HG03460 (cell line): ENCODE measurements around the gene UEVLD.
"Not testable (repeated sequence)": the region's sequence is repeated elsewhere in the genome, so short reads cannot be mapped to it uniquely, and the experiment has no call there.

Experiments used
- ATAC-seq: cut with Tn5 transposase; IDR thresholded peaks from one replicate; pipeline ENCODE4 v1.9.1; 2021; ENCODE audit not compliant: unreplicated experiment

The UEVLD gene

DNA sequence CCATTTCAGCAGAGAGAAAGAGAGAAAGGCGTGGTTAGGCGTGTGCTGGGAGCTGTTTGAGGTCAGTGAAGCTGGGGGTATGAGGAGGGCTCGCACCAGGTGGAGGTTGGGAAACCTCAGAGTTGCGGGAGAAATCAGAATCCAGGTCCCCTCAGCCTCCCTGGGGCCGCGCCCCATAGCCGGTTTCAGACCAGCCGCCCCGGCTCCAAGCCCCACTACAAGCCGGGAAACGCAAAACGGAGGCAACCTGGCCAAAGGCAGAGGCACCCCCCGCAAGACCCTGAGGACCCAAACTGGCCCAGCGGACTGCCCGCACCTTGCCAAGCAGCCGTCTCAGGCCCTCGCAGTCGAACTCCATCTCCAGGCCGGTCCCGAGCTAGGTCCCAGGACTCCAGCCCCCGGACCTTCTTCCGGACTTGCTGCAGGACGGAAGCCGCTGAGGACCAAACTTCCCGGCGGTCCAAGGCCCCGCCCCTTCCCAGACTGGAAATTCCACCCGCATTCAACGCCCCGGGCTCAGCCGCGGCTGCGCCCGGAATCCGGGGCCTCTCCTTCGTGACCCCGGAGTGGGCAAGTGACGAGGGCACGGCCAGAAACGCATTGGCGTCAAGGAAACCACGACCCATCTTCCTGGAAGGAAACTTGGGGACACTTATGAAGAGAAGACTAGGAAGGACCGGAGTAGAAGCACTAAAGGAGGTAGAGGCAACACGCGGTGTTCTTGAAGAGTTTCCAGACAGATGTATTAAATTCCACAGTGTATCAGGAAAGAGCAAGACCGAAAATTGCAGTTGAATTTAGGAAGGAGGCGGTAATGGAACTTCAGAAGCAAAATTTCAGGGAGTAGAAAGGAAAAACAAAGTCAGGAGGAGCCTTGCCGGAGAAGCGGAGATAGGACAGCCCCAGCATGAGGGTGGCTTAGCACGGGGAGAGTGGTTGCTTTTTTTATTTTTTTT is at the start of gene UEVLD:
TSS of gene UEVLD (minus strand) at position 438 of the 956 bp plus-strand sequence. CDS start at position 358, 80 bp downstream.
- peak; percentile 53 for ATAC-seq

DNA sequence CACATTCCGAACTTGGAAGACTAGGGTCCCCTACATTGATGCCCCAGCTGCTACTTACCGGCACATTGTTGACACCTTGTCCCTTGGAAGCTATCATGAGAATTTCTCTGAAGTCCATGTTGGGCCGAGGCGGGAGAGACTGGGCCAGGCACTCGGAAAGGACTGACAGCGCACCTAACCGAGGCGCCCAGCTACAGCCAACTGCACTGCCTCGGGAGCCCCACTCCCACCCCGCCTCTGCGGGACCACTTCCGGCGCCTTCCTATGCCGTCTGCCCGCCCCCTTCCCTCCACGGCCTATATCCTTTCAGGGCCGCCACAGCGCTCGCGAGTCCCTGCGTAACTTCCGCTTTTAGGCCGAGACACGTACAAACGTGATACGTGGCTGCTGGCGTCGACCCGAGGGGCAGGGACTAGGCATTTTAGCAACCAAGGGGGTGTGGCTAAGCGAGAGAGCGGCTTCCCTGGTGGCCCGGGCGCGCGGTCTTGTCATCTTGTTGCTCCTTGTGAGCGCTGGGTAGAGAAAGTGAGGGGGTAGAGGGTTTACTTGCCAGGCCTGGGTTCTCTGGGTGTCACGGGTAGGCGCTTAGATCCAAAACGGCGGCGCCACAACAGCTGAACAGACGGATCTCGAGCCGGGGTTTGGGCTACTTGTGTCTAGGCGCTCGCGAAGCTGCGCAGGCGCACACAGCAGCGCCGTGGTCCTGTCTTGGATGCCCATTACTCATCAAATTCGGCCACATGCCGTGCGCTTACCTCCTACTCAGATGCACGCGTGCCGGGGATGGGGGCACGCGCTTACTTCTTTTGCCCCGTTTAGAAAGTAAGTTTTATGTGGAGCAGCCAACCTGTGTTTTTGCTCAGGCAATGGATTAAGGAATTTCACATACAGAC is 45.9 kb upstream of the UEVLD start, which contains the start of gene SPTY2D1:
TSS of gene SPTY2D1 (minus strand) at position 203 of the 893 bp plus-strand sequence. CDS start at position 118, 85 bp downstream.
- peak; percentile 94 for ATAC-seq

DNA sequence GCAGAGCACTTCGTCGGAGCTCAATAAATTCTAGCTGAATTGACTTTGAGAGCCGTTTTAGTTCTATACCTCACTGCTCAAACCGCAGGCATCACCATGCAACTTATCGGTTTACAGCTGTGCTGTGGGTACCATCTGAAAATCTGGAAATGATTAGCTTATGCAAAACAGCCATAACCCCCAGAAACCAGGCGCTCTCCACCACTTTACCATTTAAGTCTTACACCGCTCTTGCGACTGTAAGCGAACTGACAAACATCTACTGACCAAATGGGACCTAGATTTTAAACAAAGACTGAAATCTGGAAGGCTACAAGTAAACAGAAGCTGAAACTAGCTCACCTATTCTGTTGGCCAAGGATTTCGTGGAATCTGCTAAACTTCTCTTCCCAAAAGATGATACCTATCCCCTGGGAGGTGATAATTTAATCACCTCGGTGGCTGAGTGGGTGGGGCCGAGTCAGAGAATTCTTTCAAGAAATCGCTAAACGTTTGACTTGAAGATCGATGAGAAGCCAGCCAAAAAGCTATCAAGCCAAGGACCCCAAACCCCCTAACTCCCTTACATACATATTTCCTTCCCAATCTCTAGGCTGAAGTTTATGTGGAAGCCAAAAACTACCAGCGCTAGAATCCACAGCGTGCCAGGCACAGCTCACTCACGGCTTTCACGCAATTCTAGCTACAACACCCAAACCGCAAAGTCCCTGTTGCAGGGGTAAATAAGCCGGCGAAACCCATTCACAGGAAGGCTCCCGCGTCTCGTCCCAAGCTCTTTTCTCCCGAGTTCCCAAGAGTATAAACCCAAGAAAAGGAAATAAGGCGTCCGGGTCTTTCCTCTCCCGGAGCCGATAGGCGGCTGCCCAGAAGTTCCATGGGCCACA is 45.0 kb upstream of the UEVLD start:
- ATAC-seq, result peak; percentile 62

DNA sequence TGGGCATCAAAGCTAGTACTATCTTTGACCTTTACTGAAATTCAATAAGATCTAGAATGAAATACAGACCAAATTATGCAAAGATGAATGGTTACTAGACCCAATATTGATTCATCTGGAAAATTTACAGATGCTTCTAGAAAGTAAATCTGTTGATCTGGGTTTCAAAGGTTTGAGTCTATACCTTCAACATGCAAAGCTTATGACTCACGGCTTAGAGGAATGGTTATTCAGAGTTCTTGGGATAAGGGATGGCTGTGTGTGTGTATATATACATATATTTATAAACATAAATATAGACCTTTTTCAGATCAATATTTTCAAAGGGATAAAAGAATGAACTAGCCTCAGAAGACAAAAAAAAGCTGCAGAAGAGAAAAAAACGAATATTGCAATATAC is 44.3 kb upstream of the UEVLD start:
- no peak for ATAC-seq

DNA sequence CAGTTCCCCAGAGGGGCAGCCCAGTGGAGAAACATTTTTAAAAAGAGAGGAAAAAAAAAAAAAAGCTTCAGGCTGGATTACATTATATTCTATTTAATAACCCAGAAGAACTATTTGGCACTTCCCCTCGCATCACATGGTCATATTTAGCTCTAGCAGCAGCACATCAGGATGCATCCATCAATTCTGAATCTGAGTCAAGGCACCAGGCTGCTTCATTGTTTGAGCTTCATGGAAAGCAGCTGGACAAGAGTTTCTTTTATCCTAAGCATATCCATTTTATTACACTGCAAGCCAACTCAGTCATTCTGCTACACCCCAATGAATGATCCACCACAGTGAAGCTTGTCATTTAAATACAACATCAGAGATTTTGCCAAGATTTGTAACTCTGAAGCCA is 35.6 kb upstream of the UEVLD start:
- no peak for ATAC-seq

DNA sequence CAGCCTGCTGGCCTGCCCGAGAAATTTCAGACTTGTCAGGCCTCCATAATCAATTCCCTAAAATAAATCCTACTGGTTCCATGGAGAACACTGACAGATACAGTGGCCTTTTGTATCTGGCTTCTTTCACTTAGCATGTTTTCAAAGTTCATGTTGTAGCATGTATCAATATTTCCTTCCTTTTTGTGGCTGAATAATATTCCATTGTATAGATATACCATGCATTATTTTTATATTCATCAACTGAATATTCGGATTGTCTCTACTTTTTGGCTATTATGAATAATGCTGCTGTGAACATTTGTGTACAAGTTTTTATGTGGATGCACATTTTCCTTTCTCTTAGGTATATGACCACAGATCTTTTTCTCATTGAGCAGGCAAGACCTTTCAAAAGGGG is 35.2 kb upstream of the UEVLD start:
- no peak for ATAC-seq

DNA sequence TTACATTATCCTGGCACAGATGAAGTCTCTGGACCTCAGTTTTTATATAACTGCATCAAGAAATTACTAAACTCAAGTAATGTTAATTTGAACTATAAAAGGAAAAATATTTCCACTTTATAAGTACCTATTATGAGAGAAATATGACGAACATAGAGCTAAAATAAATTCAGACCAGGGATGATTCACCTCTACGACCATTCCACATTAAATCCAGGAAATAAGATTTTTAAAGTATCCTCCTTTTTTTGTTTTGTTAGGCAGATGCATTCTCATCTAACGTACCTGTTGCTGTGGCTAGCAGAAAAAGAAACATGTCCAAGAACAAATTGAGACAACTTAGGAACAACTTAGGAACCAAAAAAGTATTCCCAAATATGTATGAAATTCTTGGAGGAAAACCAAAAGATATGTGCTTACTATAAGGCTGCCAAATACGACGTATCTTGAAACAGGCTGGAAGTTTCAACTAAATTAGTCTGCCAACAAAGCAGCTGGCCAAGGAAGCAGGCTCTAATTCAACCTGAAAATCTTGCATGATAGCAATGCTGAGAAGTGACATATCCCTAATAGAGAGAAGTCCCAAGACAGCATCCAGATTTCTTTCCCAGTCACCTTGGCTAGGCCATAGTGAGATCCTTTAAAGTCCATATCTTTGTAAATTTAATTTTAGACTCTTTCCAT is 29.9 kb upstream of the UEVLD start:
- ATAC-seq, result no peak

DNA sequence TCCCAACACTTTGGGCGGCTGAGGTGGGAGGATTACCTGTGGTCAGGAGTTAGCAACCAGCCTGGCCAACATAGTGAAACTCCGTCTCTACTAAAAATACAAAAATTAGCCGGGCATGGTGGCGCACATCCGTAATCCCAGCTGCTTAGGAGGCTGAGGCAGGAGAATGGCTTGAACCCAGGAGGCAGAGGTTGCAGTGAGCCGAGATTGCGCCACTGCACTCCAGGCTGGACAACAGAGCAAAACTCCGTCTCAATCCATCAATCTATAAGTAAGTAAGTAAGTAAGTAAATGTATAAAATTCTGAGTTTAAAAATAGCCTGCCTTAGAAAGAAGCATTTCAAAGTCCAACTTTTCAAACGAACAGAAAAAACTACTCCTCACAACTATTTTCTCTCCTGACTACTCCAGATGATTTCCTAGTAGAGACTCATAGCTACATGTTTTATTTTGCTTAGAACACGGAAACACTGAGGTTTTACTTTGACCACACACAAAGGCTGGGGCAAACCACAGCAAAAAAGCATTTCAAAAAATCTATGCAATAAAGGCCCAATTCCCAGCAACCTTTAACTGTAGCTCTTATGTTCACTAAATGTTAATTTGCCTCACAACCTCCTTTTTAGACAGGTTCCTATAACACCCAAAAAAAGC is 29.3 kb upstream of the UEVLD start:
- ATAC-seq, result peak; percentile 36

DNA sequence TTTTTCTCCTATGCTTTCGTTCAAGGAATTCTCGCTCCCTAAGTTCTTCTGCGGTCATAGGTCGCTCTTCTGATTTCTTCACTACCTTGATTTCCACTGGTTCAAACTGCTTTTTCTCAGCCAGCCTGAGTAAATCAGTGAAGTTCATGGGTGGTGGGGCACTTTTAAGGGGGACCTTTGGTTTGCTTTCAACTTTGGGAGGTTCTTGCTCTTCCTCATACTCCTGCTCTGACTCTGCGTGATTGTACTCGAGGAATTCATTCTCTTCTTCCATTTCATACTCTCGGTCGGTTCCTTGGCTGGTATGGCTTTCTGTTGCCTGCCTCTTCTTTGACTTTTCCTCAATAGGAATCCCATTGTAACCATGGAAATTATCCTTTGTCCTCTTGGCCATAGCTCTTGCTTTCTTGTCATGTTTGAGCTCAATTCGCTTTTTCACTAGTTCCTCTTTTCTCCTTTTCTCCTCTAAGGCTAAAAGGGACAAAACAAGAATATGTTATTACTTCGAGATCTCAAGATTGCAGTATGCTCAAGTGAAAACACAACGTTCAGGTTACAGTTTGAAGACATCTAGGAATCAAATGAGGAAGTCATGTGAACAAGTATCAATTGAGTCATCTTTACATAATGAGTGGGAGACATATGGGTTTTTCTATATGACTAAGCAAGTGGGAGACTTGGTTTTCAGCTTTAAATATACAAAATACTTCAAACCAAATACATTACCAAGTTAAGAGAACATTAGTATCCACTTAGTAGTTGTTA is 27.3 kb upstream of the UEVLD start:
- ATAC-seq, result peak; percentile 93

DNA sequence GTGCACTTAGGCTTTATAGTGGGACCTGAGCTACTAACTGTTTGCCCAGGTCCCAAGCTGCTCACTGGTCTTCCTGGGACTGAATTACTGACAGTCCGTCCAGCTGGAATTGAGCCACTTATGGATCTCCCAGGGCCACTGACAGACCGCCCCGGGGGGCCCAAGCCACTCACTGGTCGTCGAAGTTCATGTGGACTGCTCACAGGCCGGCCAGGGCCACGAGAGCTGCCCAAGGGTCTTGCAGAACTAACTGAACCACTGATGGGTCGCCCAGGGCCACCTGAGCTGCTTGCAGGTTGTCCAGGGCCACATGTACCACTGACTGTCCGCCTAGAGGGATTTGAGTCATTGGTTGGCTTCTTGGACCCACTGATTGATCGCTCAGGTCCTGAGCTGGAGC is 26.1 kb upstream of the UEVLD start:
- no peak for ATAC-seq

DNA sequence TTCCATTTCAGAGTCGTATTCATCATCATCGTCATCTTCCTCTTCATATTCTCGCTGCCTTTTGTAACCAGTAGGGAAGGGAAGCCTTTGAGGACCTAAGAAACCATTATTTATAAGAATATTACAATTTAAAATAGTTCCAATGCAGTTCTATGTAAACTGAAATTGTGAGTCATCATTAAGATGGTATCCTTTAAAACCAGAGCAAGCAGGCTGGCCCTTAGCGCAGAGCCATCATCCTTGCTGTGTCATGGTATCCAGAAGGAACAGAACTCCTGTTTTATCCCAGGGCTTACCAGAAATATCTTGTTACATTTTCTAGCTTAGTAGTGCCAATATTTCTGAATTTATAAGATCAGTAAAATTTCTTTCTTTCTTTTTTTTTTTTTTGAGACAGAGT is 23.9 kb upstream of the UEVLD start:
- no peak for ATAC-seq

DNA sequence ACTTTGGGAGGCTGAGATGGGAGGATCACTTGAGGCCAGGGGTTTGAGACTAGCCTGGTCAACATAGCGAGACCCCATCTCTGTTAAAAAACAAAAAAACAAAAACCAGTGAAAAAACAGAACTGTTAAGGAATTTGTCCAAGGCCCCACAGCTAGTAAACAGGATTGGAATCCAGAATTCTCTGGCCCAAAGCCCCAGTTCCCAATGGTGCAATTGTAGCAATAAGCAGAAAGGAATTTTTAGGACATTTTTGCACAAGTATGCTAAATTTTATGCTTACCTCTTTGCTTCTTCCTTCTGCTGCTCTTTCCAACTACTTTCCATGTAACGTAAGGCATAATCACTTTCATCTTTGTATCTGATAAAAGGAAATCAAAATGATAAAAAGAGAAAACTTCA is 22.7 kb upstream of the UEVLD start:
- ATAC-seq, result no peak

DNA sequence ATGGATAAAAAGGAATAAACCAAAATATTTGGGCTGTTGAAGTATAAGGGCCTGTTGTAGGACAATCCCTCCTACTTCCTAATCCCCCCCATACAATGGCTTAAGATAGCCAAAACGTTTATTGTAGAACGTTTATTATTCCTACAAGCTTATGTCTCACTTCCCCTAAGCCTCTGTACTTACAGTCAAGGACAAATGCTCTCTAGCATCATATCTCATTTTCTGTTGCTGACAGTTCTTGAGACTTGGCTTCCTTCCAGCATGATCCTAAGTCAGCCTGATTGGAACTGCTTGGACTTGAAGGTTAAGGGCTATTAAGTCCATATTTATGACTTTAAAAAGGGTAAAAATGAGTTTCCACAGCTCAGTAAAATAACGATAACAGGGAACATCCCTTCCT is 19.8 kb upstream of the UEVLD start:
- no peak for ATAC-seq

DNA sequence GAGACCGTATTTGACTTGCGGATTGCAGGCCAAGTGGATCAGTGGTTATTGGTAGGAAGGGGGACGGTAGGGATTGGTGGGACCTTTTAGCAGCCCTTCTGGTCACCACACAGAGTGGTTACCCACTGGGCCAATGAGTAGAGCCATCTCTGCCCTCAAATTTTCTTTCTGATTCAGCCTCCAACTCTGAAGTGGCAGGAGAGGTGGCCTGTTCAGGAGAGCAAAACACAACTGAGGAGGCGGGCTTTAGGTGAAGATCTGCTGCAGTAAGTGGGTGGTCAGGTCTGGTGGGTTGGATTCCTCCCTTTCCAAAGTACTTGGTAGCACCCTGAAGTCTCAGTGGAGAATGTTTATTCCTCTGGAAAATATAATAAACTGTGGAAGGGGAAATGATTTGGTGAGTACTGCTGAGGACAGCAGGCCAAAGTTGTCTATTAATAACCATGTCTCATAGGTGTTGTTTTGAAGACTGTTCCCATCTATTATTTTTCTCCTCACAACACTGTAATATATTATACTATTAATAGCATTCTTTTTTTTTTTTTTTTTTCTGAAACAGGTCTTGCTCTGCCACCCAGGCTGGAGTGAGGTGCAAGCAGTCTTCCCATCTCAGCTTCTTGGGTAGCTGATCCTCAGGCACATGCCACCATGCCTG is 12.5 kb upstream of the UEVLD start:
- no peak for ATAC-seq

DNA sequence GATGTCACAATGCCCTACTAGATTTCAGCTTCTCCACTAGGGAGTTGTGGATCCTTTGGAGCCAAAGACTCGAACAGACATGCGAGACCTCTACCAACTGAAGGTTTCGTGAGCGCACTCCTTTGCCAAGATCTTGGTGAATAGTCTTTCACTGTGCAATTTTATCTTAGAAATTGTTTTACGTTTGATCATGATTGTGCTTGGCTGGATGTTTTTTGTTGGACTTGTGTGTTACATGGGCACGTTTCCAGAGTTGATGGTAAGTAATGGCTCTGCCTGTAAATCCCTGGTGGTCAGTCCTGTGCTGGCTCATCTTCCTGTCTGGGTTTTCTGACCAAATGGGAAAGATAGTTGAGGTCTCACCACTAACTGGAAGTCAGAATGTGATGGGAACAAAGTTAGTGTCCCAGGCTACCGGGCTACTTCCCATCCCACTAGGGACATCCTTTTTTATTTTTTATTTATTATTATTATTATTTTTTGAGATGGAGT is 11.3 kb upstream of the UEVLD start, which contains the start of gene MISFA:
TSS of gene MISFA (plus strand) at position 51 of the 492 bp plus-strand sequence. CDS start at position 191, 140 bp downstream.
- no peak for ATAC-seq

DNA sequence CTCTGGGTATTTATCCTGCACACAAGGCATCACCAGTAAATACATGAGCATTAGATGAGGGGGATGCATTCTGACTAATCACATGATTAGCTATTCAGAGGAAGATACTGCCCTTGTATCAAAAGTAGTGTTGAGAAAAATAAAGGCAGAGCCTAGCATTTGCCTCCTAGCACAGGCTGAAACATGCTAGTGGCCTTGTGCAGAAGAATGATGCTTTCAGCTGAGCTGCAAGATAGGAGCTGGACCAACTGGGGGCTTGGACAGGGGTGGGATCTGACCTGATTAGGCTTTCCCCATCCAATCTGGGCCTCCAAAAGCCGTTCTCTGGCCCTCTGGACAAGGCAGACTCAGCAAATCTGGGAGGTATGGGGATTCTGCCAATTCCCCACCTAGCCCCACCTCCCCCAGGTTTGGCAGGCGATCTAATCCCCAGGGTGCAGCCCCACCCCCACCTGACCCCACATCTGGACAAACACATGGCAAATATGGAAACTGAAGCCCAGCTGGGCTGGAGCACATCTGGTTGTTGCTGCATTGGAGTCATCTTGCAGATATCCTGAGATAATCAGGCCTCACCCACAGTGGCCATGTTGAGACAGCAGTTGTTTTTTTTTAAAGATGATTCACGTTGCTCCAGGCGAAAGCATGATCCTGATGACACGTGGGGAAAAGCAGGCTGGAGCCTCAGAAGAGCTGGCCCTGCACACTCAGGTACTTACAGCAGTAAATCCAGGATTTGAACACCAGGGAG is 6.6 kb upstream of the UEVLD start:
- no peak for ATAC-seq

DNA sequence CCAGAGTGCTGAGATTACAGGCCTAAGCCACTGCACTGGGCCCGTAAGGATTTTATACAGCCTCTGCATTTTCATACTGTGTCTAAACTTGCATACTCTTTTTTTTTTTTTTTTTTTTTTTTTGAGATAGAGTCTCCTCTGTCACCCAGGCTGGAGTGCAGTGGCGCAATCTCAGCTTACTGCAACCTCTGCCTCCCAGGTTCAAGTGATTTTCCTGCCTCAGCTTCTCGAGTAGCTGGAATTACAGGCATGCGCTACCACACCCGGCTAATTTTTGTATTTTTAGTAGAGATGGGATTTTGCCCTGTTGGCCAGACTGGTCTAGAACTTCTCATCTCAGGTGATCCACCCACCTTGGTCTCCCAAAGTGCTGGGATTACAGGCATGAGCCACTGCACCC is 5.6 kb upstream of the UEVLD start:
- ATAC-seq, result not testable (repeated sequence)
